ENCODE data around the gene CATSPER3.

The CATSPER3 gene

DNA sequence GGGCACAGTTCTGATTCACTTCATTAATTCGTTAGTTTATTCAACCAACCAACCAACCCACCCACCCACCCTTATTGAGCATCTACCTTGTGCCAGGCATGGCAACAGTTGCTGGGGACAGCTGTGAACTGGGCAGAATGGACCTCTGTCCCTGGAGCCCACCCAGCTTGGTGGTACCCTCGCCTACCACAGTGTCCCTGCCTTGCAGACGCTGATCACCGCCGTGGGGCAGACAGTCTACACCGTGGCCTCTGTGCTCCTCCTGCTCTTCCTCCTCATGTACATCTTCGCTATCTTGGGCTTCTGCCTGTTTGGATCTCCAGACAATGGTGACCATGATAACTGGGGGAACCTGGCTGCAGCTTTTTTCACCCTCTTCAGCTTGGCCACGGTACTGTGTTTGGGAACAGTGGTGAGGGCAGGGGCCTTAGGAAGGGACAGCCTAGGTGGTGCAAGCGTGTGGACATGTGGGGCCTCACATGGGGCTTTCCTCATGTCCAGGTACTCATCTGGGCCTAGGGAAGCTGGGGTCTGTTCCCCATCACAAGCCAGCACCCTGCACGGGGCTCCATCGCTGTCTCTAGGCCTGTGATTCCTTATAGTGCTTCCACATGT lies 40.1 kb downstream of the CATSPER3 start:
- ChIA-PET CTCF (interaction anchor here (0.6 kb wide), 1 partner anchor 983 kb away, joined by 4 read pairs; no protein-coding TSS in a partner anchor), POLR2A (no interaction called here)
- no peak for TF ChIP-seq ZNF384 (IDR thresholded peaks at IDR 0.05)
- no peak for TF ChIP-seq FOXK2 (IDR thresholded peaks at IDR 0.05)
- TF ChIP-seq ARNT (IDR thresholded peaks at IDR 0.05), result no peak
- TF ChIP-seq, protein P1, sequence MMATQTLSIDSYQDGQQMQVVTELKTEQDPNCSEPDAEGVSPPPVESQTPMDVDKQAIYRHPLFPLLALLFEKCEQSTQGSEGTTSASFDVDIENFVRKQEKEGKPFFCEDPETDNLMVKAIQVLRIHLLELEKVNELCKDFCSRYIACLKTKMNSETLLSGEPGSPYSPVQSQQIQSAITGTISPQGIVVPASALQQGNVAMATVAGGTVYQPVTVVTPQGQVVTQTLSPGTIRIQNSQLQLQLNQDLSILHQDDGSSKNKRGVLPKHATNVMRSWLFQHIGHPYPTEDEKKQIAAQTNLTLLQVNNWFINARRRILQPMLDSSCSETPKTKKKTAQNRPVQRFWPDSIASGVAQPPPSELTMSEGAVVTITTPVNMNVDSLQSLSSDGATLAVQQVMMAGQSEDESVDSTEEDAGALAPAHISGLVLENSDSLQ (IDR thresholded peaks at IDR 0.05), result no peak
- no peak for TF ChIP-seq L3MBTL2 (conservative IDR thresholded peaks at IDR 0.05)
- no peak for TF ChIP-seq ELF4 (IDR thresholded peaks at IDR 0.05)
- no peak for TF ChIP-seq SP1 (IDR thresholded peaks at IDR 0.05)
- TF ChIP-seq HDGF (IDR thresholded peaks at IDR 0.05; ENCODE audit: borderline replicate concordance), result no peak
- TF ChIP-seq LEF1 (IDR thresholded peaks at IDR 0.05; ENCODE audit: borderline replicate concordance), result no peak
- no peak for TF ChIP-seq FOXA1 (IDR thresholded peaks at IDR 0.05)
- no peak for TF ChIP-seq FOXM1 (IDR thresholded peaks at IDR 0.05; ENCODE audit: borderline replicate concordance)
- TF ChIP-seq TARDBP (IDR thresholded peaks at IDR 0.05), result no peak
- no peak for TF ChIP-seq SUZ12 (IDR thresholded peaks at IDR 0.05)
- TF ChIP-seq NFRKB (IDR thresholded peaks at IDR 0.05), result no peak
- TF ChIP-seq CTBP1 (IDR thresholded peaks at IDR 0.05; ENCODE audit: borderline replicate concordance), result no peak
- TF ChIP-seq BHLHE40 (IDR thresholded peaks at IDR 0.05; ENCODE audit: borderline replicate concordance), result no peak
- DNase-seq (ENCODE audit: extremely low spot score), result peak; percentile 4

DNA sequence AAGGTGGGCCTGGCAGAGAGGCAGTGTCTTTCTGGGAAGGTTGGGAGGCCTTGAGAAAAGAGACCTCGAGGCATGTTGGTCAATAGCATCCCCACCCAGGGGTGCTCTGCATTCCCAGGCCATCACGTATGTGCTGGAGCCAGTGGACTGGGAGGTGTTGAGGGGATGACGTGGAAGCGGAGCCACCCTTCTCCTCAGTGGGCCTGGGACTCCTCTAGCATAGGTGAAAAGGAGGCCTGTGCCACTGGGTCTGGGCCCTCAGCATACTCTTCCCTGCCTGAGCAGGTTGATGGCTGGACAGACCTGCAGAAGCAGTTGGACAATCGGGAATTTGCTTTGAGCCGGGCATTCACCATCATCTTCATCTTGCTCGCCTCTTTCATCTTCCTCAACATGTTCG lies 40.8 kb downstream of the CATSPER3 start:
- TF ChIP-seq SP1 (IDR thresholded peaks at IDR 0.05) (no peak), L3MBTL2 (conservative IDR thresholded peaks at IDR 0.05) (no peak), HDGF (IDR thresholded peaks at IDR 0.05; ENCODE audit: borderline replicate concordance) (no peak), FOXM1 (IDR thresholded peaks at IDR 0.05; ENCODE audit: borderline replicate concordance) (no peak), CTBP1 (IDR thresholded peaks at IDR 0.05; ENCODE audit: borderline replicate concordance) (no peak), NFRKB (IDR thresholded peaks at IDR 0.05) (no peak)
- DNase-seq (ENCODE audit: extremely low spot score), result no peak
- ChIA-PET POLR2A (no interaction called here), CTCF (no interaction called here)

DNA sequence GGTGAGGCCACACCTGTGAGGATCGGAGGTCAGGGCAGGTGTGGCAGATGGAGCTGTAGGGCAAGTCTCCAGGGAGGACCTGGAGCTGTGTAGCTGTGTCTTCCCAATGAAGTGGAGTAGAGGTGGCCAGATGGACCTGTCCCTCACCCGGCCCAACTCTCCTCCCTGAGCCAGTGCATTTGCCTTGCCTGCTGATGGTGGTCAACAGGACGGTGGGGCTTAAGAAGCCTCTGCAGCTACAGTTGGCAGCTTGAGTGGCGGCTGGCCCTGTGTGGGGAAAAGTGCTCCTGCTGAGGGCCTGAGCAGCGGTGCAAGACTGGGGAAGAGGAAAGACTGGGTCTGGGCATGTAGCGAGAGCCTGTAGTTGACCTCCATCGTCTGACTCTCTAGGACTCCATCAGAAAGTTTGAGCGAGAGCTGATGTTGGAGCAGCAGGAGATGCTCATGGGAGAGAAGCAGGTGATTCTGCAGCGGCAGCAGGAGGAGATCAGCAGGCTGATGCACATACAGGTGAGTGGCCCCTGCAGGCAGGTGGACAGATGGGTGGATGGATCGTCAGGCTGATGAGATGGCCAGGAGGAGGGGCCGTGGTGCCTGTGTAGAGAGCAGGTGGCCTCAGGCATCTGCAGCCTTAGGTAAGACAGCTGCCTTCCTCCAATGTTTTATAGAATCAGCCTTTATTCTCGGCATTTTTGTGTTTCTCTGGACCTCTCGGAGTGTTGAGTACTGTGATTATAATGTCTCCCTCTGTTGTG lies 41.5 kb downstream of the CATSPER3 start:
- no peak for TF ChIP-seq ZNF384 (IDR thresholded peaks at IDR 0.05)
- TF ChIP-seq ARNT (IDR thresholded peaks at IDR 0.05), result no peak
- TF ChIP-seq FOXK2 (IDR thresholded peaks at IDR 0.05), result no peak
- TF ChIP-seq, protein P1 (IDR thresholded peaks at IDR 0.05), result no peak
- no peak for TF ChIP-seq FOXM1 (IDR thresholded peaks at IDR 0.05; ENCODE audit: borderline replicate concordance)
- no peak for TF ChIP-seq SP1 (IDR thresholded peaks at IDR 0.05)
- TF ChIP-seq ELF4 (IDR thresholded peaks at IDR 0.05), result no peak
- no peak for TF ChIP-seq L3MBTL2 (conservative IDR thresholded peaks at IDR 0.05)
- TF ChIP-seq CTBP1 (IDR thresholded peaks at IDR 0.05; ENCODE audit: borderline replicate concordance), result no peak
- no peak for TF ChIP-seq BHLHE40 (IDR thresholded peaks at IDR 0.05; ENCODE audit: borderline replicate concordance)
- TF ChIP-seq TARDBP (IDR thresholded peaks at IDR 0.05), result no peak
- no peak for TF ChIP-seq NFRKB (IDR thresholded peaks at IDR 0.05)
- TF ChIP-seq FOXA1 (IDR thresholded peaks at IDR 0.05), result no peak
- ChIA-PET POLR2A (no interaction called here), CTCF (no interaction called here)
- DNase-seq (ENCODE audit: extremely low spot score), result peak; percentile 2

DNA sequence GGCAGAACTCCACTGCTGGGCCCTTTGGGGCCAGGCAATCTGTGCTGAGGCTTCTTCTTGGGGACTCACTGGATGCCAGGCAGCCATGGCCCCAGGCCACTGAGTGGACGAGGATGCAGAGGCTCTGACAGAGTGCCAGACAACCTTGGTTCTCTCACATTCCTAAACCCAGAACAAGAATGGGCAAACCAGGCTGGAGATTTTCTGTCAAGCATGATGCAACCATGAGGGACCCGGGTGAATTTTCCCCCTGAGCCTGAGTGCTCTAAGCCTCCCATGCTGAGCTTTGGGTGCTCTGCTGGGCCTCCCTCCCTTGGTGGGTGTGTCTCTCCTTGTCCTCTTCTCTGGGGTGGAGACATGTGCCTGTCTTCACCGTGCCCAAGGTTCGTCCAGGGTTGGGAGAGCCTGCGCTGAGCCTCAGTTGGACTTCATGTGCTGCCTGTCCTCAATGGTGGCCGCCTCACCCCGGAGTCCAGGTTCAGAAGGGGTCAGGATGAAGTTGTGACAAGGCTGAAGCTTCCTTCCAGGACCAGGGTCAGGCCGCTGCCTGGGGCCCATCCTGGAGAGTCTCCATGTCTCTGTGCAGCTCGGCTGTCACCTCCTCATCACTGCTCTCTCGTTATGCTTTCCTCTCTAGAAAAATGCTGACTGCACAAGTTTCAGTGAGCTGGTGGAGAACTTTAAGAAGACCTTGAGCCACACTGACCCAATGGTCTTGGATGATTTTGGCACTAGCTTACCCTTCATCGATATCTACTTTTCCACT lies 42.2 kb downstream of the CATSPER3 start:
- POLR2A ChIA-PET, result no interaction called here
- CTCF ChIA-PET, result no interaction called here
- TF ChIP-seq HDGF (IDR thresholded peaks at IDR 0.05; ENCODE audit: borderline replicate concordance) (no peak), ZNF384 (IDR thresholded peaks at IDR 0.05) (no peak), NFRKB (IDR thresholded peaks at IDR 0.05) (no peak), FOXA1 (IDR thresholded peaks at IDR 0.05) (no peak), LEF1 (IDR thresholded peaks at IDR 0.05; ENCODE audit: borderline replicate concordance) (no peak), SUZ12 (IDR thresholded peaks at IDR 0.05) (no peak)
- TF ChIP-seq, protein P1 (IDR thresholded peaks at IDR 0.05), result no peak
- DNase-seq (ENCODE audit: extremely low spot score), result no peak

DNA sequence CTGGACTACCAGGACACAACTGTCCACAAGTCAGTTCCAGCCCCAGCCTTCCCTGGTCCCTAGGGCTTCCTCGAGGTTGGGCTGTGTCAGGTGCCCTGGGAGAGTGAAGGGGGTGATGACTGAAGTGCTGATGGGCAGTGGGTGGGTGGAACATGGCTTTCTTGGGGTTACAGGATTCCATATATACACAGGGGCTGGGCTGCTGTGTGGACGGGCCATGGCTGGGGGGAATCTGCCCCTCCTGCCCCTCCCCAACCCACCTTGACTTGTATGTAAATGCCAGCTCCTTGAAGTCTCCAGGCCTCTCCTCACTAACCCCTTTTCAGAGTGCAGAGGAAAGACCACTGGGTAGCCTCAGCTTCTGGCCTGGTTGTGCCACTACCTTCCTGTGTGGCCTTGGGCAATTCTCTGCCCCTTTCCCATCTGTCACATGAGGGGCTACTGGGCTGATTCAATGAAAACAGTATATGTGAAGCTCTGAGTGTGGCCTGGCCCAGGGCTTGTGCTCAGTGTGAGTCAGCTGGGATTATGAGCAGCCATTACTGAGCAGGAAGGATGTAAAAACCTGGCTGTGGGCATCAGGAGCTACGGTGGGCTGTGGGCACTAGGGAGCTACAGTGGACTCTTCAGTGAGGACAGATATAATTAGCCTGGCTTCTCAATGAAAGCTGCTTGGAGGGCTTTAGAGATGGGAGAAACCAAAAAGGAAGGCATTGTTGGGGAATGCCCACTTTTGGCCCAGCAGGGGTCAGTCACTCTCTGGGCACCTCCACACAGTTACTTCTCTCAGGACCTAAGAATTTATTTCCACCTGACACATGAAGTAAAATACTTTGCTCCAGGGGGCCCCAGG lies 43.0 kb downstream of the CATSPER3 start:
- DNase-seq (ENCODE audit: extremely low spot score), result no peak
- POLR2A ChIA-PET, result no interaction called here
- TF ChIP-seq FOXK2 (IDR thresholded peaks at IDR 0.05) (no peak), ELF4 (IDR thresholded peaks at IDR 0.05) (no peak), BHLHE40 (IDR thresholded peaks at IDR 0.05; ENCODE audit: borderline replicate concordance) (no peak), TARDBP (IDR thresholded peaks at IDR 0.05) (no peak), LEF1 (IDR thresholded peaks at IDR 0.05; ENCODE audit: borderline replicate concordance) (no peak)
- TF ChIP-seq, protein P1 (IDR thresholded peaks at IDR 0.05), result no peak
- CTCF ChIA-PET, result interaction anchor here (1.4 kb wide), 1 partner anchor 14 kb away, joined by 3 read pairs; no protein-coding TSS in a partner anchor

All from HEK293T (cell line).